Endothelial cell of umbilical vein (primary cell): Measurements from ENCODE around the gene LPP.

Experiments
- CTCF ChIP-seq, 2 donors: IDR thresholded peaks; 1 replicate in 1 of 2; 2 replicates in 1 of 2; pipeline ENCODE4 v1.5.1; 2011; ENCODE audit warnings: low read length in 2 of 2, mild to moderate bottlenecking in 2 of 2, moderate library complexity in 2 of 2, control low read depth in 1 of 2, inconsistent platforms in 1 of 2, low read depth in 1 of 2; ENCODE audit not compliant: insufficient read depth in 1 of 2; ENCODE audit errors: extremely low read depth in 1 of 2
- FOS ChIP-seq: IDR thresholded peaks from 2 replicates; pipeline ENCODE4 v1.6.1; 2011; ENCODE audit warnings: mild to moderate bottlenecking, low read length, moderate library complexity, borderline replicate concordance; ENCODE audit not compliant: insufficient read depth
- GATA2 ChIP-seq: IDR thresholded peaks from 2 replicates; pipeline ENCODE4 v1.7.0; 2011; ENCODE audit warnings: low read depth, mild to moderate bottlenecking, moderate library complexity, mixed read lengths, low read length; ENCODE audit not compliant: insufficient read length, insufficient read depth
- POLR2AphosphoS5 ChIP-seq: IDR thresholded peaks from 2 replicates; pipeline ENCODE4 v1.6.1; 2012; ENCODE audit warnings: low read depth, mild to moderate bottlenecking, control low read depth, low read length, moderate library complexity; ENCODE audit not compliant: insufficient read depth

- TF ChIP-seq CTCF (IDR thresholded peaks at IDR 0.05; ENCODE audit: extremely low read depth in 1 of 2, insufficient read depth in 1 of 2, low read depth in 1 of 2, low read length in 2 of 2): no peak
- no peak for TF ChIP-seq FOS
- no peak for TF ChIP-seq POLR2AphosphoS5
- TF ChIP-seq GATA2: no peak
These were observed 19.9 kb upstream of the LPP start for GRCh38 chr3:188134079-188134478.
